Neural progenitor cell (in vitro differentiated cells): Measurements from ENCODE around the gene RBMS1. TPM values are rescaled to one million over a fixed set of nuclear protein-coding genes. Genes with fewer than 3 reads are reported as not detected.
"Not testable (repeated sequence)": the region's sequence is repeated elsewhere in the genome, so short reads cannot be mapped to it uniquely, and the experiment has no call there.

ENCODE experiments used
- DNase-seq: peaks from one replicate; pipeline ENCODE4 v3.0.0-alpha.2; 2016; ENCODE audit warnings: low spot score
- H2AFZ ChIP-seq: fragments of 200-600 bp; sonication (generic); replicated peaks from 2 replicates; pipeline ENCODE4 v1.6.1; 2016; ENCODE audit warnings: antibody characterized with exemption
- H3F3A ChIP-seq: fragments of 200-600 bp; sonication (generic); 2 replicates; pipeline ENCODE4 v1.6.1; 2016; ENCODE audit warnings: antibody characterized with exemption, low read depth
- H3K27ac ChIP-seq: fragments of 200-600 bp; sonication (generic); 2 replicates; pipeline ENCODE4 v1.5.1; 2016; ENCODE audit warnings: mild to moderate bottlenecking
- H3K27me3 ChIP-seq: fragments of 200-600 bp; sonication (generic); 2 replicates; pipeline ENCODE4 v1.6.1; 2016; ENCODE audit warnings: mild to moderate bottlenecking, moderate library complexity
- H3K36me3 ChIP-seq: fragments of 200-600 bp; sonication (generic); 2 replicates; pipeline ENCODE4 v1.5.1; 2016
- H3K4me1 ChIP-seq: fragments of 200-600 bp; sonication (generic); 2 replicates; pipeline ENCODE4 v1.6.1; 2016; ENCODE audit warnings: mixed run types
- H3K4me2 ChIP-seq: fragments of 200-600 bp; sonication (generic); 2 replicates; pipeline ENCODE4 v1.6.1; 2016
- H3K4me3 ChIP-seq: fragments of 200-600 bp; sonication (generic); 2 replicates; pipeline ENCODE4 v1.5.1; 2016
- H3K79me2 ChIP-seq: fragments of 200-600 bp; sonication (generic); 2 replicates; pipeline ENCODE4 v1.6.1; 2016; ENCODE audit warnings: low read depth
- H3K9ac ChIP-seq: fragments of 200-600 bp; sonication (generic); 2 replicates; pipeline ENCODE4 v1.6.1; 2016
- H3K9me3 ChIP-seq: fragments of 200-600 bp; sonication (generic); 2 replicates; pipeline ENCODE4 v1.5.1; 2016; ENCODE audit warnings: low read depth
- H4K20me1 ChIP-seq: fragments of 200-600 bp; sonication (generic); 2 replicates; pipeline ENCODE4 v1.6.1; 2016; ENCODE audit warnings: low read depth
- H3K27ac Mint-ChIP-seq: 3 replicates; pipeline ENCODE4 v1.8.0; 2021; ENCODE audit warnings: mixed read lengths
- H3K27me3 Mint-ChIP-seq: 2 replicates; pipeline ENCODE4 v1.8.0; 2022; ENCODE audit warnings: low read depth, mild to moderate bottlenecking, inconsistent platforms, moderate library complexity, mixed read lengths; ENCODE audit not compliant: insufficient read depth
- H3K36me3 Mint-ChIP-seq: 3 replicates; pipeline ENCODE4 v1.8.0; 2021; ENCODE audit warnings: mixed read lengths
- H3K4me1 Mint-ChIP-seq: 3 replicates; pipeline ENCODE4 v1.8.0; 2021; ENCODE audit warnings: mixed read lengths
- H3K4me3 Mint-ChIP-seq: 3 replicates; pipeline ENCODE4 v1.8.0; 2021; ENCODE audit warnings: mild to moderate bottlenecking, moderate library complexity, mixed read lengths
- H3K9me3 Mint-ChIP-seq: 3 replicates; pipeline ENCODE4 v1.8.0; 2020; ENCODE audit warnings: mixed read lengths
- CTCF ChIP-seq: fragments of 200-600 bp; sonication (generic); IDR thresholded peaks from 2 replicates; pipeline ENCODE4 v1.5.1; 2017; ENCODE audit warnings: antibody characterized with exemption, mild to moderate bottlenecking
- EZH2 ChIP-seq: fragments of 200-600 bp; sonication (generic); IDR thresholded peaks from 2 replicates; pipeline ENCODE4 v1.6.1; 2017; ENCODE audit warnings: antibody characterized with exemption, mild to moderate bottlenecking, moderate library complexity
- EZH2phosphoT487 ChIP-seq: fragments of 200-600 bp; sonication (generic); IDR thresholded peaks from 2 replicates; pipeline ENCODE4 v1.6.1; 2017; ENCODE audit warnings: antibody characterized with exemption
- total RNA-seq: library from RNA; depleted of rRNA; stranded (reverse); fragments of >200 nt; gene quantifications from 2 replicates; pipeline ENCODE4 v1.2.3, GENCODE V29; 2015; ENCODE audit warnings: low replicate concordance

Gene RBMS1
- total RNA-seq, 1 donor from 2014 or later, result 101 TPM

GRCh38 chr2:160442603-160443002 is 51.0 kb downstream of the RBMS1 start:
- Histone ChIP-seq H3K4me1 (no peaks in the 10 kb centered on the region), H3F3A (no peaks in the 10 kb centered on the region), H2AFZ (no peak overlapping the region), H3K36me3 (no peaks in the 10 kb centered on the region), H3K9ac (no peak overlapping the region), H3K4me3 (no peak overlapping the region), H4K20me1 (no peaks in the 10 kb centered on the region), H3K4me2 (no peak overlapping the region), H3K79me2 (peaks cover 3% of the 10 kb centered on the region), H3K27ac (no peak overlapping the region), H3K27me3 (no peaks in the 10 kb centered on the region), H3K9me3 (no peaks in the 10 kb centered on the region)
- Mint-ChIP-seq H3K27ac (no peak overlapping the region), H3K4me3 (no peak overlapping the region), H3K36me3 (peaks cover 30% of the 10 kb centered on the region), H3K9me3 (peaks cover 25% of the 10 kb centered on the region), H3K4me1 (no peaks in the 10 kb centered on the region), H3K27me3 (no peaks in the 10 kb centered on the region)
- TF ChIP-seq CTCF (no peak), EZH2 (no peak), EZH2phosphoT487 (no peak)
- DNase-seq, result no peak

GRCh38 chr2:160440888-160441287 is 52.7 kb downstream of the RBMS1 start:
- no peak overlapping the region for H3K27ac Mint-ChIP-seq
- H3K9me3 Mint-ChIP-seq, result peaks cover 27% of the 10 kb centered on the region
- H4K20me1 ChIP-seq, result no peaks in the 10 kb centered on the region
- no peaks in the 10 kb centered on the region for H3K9me3 ChIP-seq
- DNase-seq, result no peak
- no peak overlapping the region for H3K27ac ChIP-seq
- no peak overlapping the region for H3K9ac ChIP-seq
- no peak overlapping the region for H3K4me2 ChIP-seq
- no peak overlapping the region for H3K4me3 Mint-ChIP-seq
- H3K36me3 ChIP-seq, result no peaks in the 10 kb centered on the region
- H3K4me1 ChIP-seq, result no peaks in the 10 kb centered on the region
- no peaks in the 10 kb centered on the region for H3K27me3 Mint-ChIP-seq
- no peaks in the 10 kb centered on the region for H3F3A ChIP-seq
- H3K36me3 Mint-ChIP-seq, result peaks cover 28% of the 10 kb centered on the region
- no peaks in the 10 kb centered on the region for H3K27me3 ChIP-seq
- H3K79me2 ChIP-seq, result peaks cover 3% of the 10 kb centered on the region
- no peak overlapping the region for H2AFZ ChIP-seq
- TF ChIP-seq CTCF (no peak), EZH2phosphoT487 (no peak), EZH2 (no peak)
- H3K4me1 Mint-ChIP-seq, result peaks cover 3% of the 10 kb centered on the region
- no peak overlapping the region for H3K4me3 ChIP-seq

DNA sequence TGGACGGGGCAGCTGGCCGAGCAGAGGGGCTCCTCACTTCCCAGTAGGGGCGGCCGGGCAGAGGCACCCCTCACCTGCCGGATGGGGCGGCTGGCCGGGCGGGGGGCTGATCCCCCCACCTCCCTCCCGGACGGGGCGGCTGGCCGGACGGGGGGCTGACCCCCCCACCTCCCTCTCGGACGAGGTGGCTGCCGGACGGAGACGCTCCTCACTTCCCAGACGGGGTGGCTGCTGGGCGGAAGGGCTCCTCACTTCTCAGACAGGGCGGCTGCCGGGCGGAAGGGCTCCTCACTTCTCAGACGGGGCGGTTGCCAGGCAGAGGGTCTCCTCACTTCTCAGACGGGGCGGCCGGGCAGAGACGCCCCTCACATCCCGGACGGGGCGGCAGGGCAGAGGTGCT is 54.6 kb downstream of the RBMS1 start:
- H3K27me3 Mint-ChIP-seq, H3K9ac ChIP-seq, H3K9me3 ChIP-seq: not testable (repeated sequence)

GRCh38 chr2:160437273-160437672 is 56.3 kb downstream of the RBMS1 start:
- Mint-ChIP-seq H3K27ac (no peak overlapping the region), H3K27me3 (no peaks in the 10 kb centered on the region), H3K9me3 (peaks cover 19% of the 10 kb centered on the region), H3K4me1 (peaks cover 3% of the 10 kb centered on the region), H3K36me3 (peaks cover 16% of the 10 kb centered on the region), H3K4me3 (no peak overlapping the region)
- peaks cover 5% of the 10 kb centered on the region for H3K79me2 ChIP-seq
- no peak overlapping the region for H3K4me3 ChIP-seq
- no peaks in the 10 kb centered on the region for H3K9me3 ChIP-seq
- no peaks in the 10 kb centered on the region for H3F3A ChIP-seq
- peaks cover 16% of the 10 kb centered on the region for H3K4me1 ChIP-seq
- no peaks in the 10 kb centered on the region for H3K27me3 ChIP-seq
- TF ChIP-seq EZH2phosphoT487 (no peak), EZH2 (no peak), CTCF (no peak)
- no peaks in the 10 kb centered on the region for H3K36me3 ChIP-seq
- no peak overlapping the region for H3K27ac ChIP-seq
- no peaks in the 10 kb centered on the region for H4K20me1 ChIP-seq
- H2AFZ ChIP-seq, result no peak overlapping the region
- DNase-seq, result no peak
- no peak overlapping the region for H3K4me2 ChIP-seq
- no peak overlapping the region for H3K9ac ChIP-seq

More for the DNA sequence above, 54.6 kb downstream of the RBMS1 start:
- H3K27me3 ChIP-seq, H4K20me1 ChIP-seq, DNase-seq, H3K4me1 Mint-ChIP-seq, H3K27ac ChIP-seq, H3K79me2 ChIP-seq, H3K4me3 Mint-ChIP-seq, H3K36me3 ChIP-seq, H3K27ac Mint-ChIP-seq, H3K4me3 ChIP-seq, H2AFZ ChIP-seq, H3K4me2 ChIP-seq, H3F3A ChIP-seq: not testable (repeated sequence)
- H3K36me3 Mint-ChIP-seq, result peaks cover 24% of the 10 kb centered on the region
- peaks cover 11% of the 10 kb centered on the region for H3K4me1 ChIP-seq
- H3K9me3 Mint-ChIP-seq, result peaks cover 27% of the 10 kb centered on the region
